CD4-positive, alpha-beta T cell treated with Interleukin-4 for 4 hours (primary cell): Measurements from ENCODE around the gene PLEKHH1.

Source experiments
- DNase-seq: peaks from one replicate; pipeline ENCODE4 v3.0.0-alpha.2; 2020

Gene PLEKHH1

GRCh38 chr14:67512463-67513310 lies 20.4 kb upstream of the PLEKHH1 start:
- no peak for DNase-seq

- DNase-seq: no peak
These were observed 19.4 kb upstream of the PLEKHH1 start for GRCh38 chr14:67513631-67514108.

DNA sequence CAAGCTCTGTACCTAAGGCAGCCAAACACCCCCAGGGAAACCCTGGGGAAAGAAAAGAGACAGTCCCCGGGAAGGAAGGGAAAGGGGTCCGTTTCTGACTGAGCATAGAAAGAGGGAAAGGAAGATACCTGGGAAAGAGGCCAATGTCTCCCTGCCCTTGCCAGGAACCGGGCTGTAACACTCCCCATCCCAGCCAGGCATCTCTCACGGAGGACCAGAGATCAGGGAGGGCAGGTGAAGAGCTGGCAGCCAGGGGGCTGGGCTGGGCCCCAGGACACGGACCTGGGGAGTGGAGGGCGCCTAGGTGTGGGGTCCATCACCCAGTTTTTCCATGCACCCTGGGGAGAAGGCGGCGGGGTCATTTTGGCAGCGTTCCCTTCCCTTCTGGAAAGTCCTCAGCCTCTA lies 18.9 kb upstream of the PLEKHH1 start:
- DNase-seq: no peak

DNA sequence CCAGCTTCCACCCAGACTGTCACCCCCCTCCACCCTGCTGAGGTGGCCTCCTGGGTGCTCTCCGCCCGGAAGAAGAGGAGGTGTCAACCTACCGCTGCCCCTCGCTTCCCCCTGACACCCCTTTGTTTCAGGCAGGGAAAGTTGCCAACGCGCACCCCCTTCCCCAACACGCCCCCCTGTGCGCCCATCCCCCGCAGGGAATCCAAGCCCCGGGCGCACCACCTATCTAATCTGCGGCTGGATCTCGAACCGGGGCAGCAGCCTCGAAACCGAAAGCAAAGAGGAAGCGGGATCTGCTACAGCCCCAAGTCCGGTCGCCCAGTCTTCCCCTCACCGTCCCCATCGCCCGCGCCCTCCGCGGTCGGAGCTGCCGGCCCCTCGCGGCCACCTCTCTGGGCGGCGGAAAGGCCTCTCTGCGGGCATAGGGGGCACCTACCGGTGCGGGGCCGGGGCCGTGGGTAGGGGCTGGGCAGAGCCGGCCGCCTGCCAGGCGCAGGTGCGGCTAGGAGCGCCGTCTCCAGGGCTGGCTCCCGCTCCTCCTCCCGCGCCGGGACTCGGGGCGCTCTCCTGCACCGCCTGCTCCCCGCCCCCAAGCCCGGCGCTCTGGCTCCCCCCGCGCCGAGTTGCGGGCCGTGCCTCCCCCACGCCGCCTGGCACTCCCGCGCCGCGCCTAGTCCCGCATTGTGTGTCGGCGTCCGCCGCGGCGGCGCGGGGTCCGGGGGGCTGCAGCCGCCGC lies 18.3 kb upstream of the PLEKHH1 start:
- peak; percentile 21 for DNase-seq

DNA sequence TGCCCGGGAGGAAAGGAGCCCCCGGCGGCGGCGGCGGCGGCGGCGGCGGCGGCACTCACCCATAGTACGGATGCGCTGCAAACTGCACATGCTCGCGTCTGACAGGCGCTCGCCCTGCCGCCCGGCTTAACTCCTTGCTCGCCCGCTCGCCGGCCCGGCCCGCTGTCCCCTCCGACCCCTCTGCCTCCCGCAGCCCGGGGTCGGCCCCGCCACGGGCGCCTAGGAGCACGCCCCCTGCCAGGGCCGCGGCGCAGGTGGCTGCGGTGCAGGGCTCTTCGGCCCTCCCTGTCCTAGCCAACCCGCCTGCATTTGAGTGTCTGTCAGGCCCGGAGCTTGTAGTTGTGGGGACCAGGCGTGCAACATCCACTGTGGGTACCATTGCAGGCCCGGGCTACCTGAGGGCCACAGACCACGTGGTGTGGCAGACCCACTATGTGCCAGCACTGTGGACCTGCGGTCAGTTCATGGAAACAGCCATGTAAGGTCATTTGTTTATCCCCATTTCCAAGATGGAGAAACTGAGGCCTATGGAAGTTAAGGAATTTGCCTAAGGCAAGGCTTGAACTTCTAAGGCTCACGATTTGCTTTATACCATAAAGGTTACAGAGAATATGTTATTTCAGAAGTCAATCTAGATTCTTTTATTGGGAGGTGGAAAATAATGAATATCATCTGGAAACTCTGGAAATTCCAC lies 17.6 kb upstream of the PLEKHH1 start:
- peak; percentile 18 for DNase-seq

GRCh38 chr14:67516676-67517075 lies 16.4 kb upstream of the PLEKHH1 start:
- no peak for DNase-seq

DNA sequence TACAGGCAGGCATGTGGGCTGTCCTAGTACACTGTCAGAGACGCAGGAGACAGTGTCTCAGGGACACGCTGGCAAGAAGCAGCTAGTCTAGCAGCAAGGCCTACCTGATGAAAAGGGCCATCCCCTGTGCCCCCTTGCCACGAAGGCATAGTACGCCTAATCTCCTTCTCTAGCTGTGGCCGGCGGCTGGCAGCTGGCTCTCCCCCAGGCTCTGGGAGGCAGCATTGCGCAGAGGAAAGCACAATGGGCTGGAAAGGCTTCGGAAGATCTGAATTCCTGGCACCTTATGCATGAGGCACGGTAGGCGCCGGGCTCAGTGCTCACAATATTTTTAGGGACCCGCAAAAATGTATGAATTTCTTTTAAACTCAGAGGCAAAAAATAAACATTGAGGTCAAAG lies 16.0 kb upstream of the PLEKHH1 start:
- DNase-seq: no peak

- DNase-seq: no peak
These were observed 13.7 kb upstream of the PLEKHH1 start for GRCh38 chr14:67519406-67519805.

DNA sequence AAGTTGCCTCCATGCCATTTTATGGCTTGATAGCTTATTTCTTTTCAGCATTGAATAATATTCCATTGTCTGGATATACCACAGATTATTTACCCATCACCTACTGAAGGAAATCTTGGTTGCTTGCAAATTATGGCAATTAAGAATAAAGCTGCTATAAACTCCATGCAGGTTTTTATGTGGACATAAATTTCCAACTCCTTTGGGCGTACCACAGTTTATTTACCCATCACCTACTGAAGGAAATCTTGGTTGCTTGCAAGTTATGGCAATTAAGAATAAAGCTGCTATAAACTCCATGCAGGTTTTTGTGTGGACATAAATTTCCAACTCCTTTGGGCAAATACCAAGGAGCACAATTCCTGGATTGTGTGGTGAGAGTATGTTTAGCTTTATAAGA lies 12.6 kb upstream of the PLEKHH1 start:
- no peak for DNase-seq

DNA sequence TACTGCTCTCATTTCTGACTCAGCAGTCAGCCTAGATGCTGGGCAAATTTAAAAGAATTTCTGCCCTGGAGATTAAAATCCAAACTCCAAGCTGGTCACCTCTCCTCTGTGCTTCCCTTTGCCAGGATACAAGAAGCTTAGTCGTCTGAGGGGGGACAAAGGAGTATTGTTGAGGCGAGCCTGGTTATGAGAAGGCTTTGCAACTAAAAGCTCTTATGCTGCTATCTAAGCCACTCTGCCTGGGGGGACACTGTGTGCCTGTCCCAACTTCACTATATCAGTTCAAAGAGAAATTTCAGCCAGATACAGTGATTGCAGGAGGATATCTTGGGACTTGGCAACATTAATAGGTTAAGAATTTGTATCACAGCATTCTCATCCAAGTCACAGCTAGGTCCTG lies 10.8 kb upstream of the PLEKHH1 start:
- DNase-seq: no peak

DNA sequence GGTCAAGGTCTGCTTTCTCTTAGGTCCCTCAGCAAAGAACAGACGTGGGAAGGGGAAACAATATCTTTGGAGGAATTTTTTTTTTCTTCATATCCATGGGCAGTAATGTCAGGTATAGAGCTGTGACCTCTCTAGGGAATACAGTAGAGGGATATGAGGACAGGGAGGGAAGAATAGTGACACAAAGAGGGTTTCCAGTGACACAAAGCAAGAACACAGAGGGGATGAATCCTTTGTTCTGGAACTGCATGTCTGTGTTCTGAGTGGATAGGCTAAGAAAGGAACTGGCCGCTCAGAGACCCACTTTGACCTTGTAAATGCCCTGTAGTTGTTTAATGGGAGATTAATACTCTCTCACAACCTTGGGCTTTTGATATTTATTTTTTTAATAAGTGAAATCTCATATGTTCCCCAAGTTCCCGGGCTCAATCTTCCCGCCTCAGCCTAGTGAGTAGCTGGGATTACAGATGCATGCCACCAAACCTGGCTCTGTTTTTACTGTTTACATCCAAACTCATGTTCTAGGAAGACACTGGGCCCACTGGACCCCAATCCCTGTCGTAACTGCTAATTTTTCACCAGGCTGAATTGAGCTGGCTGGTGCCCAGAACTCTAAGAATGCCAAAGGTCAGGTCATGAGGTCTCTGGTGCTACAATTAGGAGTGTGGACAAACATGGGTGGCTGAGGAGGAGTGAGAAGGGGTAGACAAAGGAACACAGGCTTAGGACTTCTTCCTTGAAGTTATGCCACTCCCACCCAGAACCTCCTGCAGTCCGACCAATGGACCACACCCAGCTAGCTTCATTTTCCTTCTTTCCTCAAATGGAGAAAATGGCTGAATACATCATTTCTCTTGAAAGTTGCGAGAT lies 9.1 kb upstream of the PLEKHH1 start:
- DNase-seq: no peak

DNA sequence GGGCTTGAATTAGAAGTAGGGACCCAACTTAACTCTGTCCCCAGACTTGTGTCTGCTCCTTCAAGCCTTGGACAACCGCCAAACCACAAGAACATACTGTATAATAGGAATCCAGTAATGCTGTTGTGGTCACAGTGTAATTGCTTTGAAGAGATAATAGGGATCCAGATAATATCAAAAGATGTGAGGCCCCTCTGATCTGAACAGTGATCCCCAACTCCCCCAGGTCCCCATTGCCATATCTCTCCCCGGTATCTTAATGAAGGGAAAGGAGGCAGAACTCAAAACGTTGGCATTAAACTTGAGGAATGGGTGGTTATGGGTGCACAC lies 8.5 kb upstream of the PLEKHH1 start:
- DNase-seq: no peak

DNA sequence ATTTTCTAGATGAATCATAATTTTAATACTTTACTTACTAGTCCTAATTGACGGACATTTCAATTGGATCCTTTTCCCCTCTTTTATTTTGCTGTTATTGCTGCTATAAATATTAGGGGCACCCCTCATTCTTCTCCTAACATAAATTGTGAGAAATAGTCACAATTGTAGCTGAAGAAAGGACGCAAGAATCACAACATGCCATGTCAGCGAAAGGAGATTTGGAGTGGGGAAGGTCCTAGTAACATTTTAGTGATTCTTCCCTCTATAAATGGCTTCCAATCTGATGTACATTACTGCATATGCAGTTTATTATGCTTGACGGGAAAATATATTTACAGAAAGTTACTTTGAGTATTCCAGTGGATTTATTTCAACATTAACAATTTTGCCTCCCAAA lies 7.7 kb upstream of the PLEKHH1 start:
- no peak for DNase-seq

DNA sequence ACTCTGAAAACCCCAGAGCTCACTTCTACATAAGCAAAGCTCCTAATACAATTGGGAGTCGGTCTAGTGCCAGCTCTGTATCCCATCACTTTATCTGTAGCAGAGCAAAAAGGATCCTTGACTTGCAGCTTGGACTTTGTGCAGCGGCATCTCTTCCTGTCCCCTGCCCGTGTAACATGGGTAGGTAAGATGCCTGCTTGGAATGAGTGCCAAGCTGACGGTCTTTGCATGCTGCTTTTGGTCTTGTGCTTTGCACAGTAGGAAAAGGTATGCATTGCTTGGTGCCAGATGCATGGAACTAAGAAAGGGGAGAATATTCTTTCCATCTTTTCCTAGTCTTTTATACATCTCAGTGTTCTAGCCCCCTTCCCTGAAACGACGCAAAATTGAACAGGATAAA lies 6.9 kb upstream of the PLEKHH1 start:
- DNase-seq: no peak

GRCh38 chr14:67526676-67527459 lies 6.2 kb upstream of the PLEKHH1 start:
- peak; percentile 46 for DNase-seq

- no peak for DNase-seq
These were observed 5.3 kb upstream of the PLEKHH1 start for GRCh38 chr14:67527756-67528155.

DNA sequence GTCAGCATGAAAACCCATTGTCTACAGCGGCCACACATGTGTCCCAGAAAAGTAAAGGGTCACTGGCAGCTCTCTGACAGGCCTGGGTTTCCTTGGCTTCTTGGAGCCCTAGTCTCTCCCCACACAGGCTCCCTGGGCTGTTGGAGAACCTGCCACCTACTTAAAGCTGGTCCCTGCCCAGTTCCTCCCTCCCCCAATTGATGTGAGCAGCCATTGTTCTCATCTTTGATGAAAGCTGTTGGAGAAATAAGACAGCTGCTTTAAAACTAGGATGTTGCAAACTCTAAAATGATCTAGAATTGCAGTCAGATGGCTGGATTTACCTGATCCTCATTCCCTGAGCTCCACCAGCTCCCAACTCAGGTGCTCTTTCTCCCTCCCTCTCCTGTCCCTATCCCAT lies 4.8 kb upstream of the PLEKHH1 start:
- no peak for DNase-seq

DNA sequence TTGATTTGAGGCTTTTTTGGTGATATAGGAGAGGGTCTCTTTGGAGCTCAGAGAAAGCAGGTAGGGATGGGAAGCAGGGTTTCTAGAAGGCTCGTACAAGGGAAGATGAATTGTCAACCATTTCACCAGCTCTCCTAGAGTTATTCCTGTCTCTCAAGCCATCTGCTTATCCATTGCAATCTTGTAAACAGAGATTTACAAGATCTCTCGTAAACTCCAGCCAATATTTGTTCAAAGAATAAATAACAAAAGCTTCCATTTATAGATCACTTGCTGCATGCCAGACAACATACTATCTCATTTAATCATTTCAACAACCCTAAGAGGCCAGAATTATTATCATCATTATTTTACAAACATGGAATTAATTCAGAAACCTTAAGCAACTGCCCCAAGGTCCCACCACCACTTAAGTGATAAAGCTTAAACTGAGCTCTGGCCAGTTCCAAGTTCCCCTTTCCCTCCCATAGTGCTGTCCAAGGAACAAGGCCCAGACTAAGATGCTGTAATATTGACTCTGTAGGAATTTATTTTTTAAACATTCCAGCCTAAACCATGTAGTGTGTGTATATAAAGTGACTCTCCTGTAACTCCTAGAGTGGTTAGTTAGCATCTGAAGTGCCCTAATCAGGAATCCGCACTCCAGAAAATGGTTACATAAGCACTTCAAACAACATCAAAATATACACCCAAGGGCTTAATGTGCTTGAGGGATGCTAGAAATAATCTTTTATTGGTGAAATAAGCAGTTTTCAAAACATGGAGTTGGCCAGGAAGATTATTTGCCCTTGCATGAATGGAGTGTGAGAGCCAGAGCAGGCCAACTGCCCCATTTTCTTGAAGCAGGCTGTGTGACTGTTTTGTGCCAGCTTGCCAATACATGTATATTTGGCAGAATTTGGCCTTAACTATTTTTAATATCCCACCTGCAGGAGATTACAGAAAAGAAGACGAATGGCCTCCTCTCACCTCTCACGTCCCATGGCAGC lies 2.8 kb upstream of the PLEKHH1 start:
- DNase-seq: no peak

GRCh38 chr14:67532606-67532997 lies 488 bp upstream of the PLEKHH1 start:
- no peak for DNase-seq

- DNase-seq: no peak
These were observed 630 bp downstream of the PLEKHH1 start for GRCh38 chr14:67533754-67534085.

GRCh38 chr14:67536087-67536486 lies 3.0 kb downstream of the PLEKHH1 start:
- DNase-seq: no peak
